Mesenteric fat pad (tissue), 1 donor: ENCODE measurements around the gene IGLL1. TPM values are rescaled to one million over a fixed set of nuclear protein-coding genes. Genes with fewer than 3 reads are reported as not detected.
A peak's percentile ranks its signal among the peaks of the same experiment; 100 is the strongest.
"Not testable (repeated sequence)": the region's sequence is repeated elsewhere in the genome, so short reads cannot be mapped to it uniquely, and the experiment has no call there.

Source experiments
- DNase-seq: peaks from one replicate; pipeline ENCODE4 v3.0.0-alpha.2; 2020; ENCODE audit warnings: low spot score
- total RNA-seq: library from RNA; stranded (reverse); fragmentation: NEBNext Ultra II Directional; extraction: Animal tissue kit (Norgen Biotek cat#: 25700); gene quantifications from one replicate; pipeline ENCODE4 v1.2.1, GENCODE V29; 2021
- donor health status: DM: yes; HTN: yes; CAD: no.

IGLL1 gene
- total RNA-seq, 1 donor from 2014 or later = not detected

- DNase-seq = not testable (repeated sequence)
Observed at GRCh38 chr22:23542391-23542790, 37.7 kb downstream of the IGLL1 start.

GRCh38 chr22:23541849-23542281 lies 38.2 kb downstream of the IGLL1 start:
- DNase-seq = not testable (repeated sequence)

GRCh38 chr22:23540837-23541236 lies 39.3 kb downstream of the IGLL1 start:
- not testable (repeated sequence) for DNase-seq

GRCh38 chr22:23539839-23540198 lies 40.3 kb downstream of the IGLL1 start:
- not testable (repeated sequence) for DNase-seq

- DNase-seq = peak; percentile 89
Observed at GRCh38 chr22:23539135-23539838, 40.8 kb downstream of the IGLL1 start.

DNA sequence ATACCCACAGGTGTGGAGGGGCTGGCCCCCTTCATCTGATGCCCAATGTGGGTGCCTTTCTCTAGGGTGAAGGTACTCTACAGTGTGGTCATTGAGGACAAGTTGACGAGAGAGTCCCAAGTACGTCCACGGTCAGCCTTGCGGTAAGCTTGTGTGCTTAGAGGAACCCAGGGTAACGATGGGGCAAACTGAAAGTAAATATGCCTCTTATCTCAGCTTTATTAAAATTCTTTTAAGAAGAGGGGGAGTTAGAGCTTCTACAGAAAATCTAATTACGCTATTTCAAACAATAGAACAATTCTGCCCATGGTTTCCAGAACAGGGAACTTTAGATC lies 41.4 kb downstream of the IGLL1 start:
- peak; percentile 64 for DNase-seq

GRCh38 chr22:23537830-23538695 lies 42.0 kb downstream of the IGLL1 start:
- peak; percentile 55 for DNase-seq

DNA sequence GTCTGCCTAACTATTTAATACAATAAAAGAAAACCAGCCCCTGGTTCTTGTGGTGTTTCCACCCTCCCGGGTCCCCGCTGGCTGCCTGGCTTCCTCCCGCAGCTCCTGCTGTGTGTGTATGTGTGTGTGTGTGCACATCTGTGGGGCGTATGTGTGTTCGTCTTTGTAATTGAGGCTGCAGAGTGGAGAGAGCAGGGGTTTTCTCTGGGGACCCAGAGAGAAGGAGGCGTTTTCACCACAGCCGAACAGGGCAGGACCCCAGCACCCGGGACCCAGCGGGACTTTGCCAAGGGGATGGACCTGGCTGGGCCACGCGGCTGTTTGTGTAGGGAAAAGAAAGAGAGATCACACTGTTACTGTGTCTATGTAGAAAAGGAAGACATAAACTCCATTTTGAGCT lies 42.7 kb downstream of the IGLL1 start:
- peak; percentile 67 for DNase-seq

DNA sequence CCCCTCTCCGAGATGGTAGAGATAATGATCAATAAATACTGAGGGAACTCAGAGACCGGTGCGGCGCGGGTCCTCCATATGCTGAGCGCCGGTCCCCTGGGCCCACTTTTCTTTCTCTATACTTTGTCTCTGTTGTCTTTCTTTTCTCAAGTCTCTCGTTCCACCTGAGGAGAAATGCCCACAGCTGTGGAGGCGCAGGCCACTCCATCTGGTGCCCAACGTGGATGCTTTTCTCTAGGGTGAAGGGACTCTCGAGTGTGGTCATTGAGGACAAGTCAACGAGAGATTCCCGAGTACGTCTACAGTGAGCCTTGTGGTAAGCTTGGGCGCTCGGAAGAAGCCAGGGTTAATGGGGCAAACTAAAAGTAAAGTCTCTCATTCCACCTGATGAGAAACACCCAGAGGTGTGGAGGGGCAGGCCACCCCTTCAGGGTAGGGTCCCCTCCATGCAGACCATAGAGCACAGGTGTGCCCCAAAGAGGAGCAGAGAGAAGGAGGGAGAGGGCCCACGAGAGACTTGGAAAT lies 43.2 kb downstream of the IGLL1 start:
- peak; percentile 77 for DNase-seq

GRCh38 chr22:23535790-23536661 lies 44.1 kb downstream of the IGLL1 start:
- DNase-seq = peak; percentile 37

GRCh38 chr22:23534851-23535717 lies 45.0 kb downstream of the IGLL1 start:
- DNase-seq = peak; percentile 81

DNA sequence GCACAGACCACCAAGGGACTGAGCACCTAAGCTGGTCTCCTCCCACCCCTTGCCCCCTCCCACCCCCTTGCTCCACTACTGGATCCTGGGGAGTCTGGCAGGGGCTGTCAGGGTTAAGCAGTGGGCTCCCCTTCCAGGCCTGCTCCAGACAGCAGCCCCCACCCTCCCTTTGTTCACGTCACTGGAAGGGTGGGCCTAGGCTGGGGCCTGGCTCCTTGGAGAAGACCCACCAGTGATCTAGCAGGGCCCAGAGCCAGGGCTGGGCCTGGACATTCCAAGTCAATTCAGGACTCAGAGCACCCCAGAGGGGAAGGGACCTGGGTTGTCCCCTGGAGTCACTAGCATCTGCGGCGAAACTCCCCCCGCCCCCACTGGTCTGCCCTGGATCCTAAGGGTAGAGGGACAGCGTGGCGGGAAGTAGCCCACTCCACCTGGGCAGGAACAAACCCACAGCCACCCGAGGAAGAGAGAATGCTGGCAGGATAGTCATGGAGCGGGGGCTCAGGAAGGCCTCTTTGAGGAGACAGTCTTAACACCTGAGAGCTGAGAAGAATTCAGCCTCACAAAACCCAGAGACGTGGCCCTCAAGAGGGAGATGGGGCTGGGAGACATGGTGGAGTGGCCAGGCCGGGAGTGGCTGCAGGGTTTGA lies 45.8 kb downstream of the IGLL1 start:
- DNase-seq = peak; percentile 73

DNA sequence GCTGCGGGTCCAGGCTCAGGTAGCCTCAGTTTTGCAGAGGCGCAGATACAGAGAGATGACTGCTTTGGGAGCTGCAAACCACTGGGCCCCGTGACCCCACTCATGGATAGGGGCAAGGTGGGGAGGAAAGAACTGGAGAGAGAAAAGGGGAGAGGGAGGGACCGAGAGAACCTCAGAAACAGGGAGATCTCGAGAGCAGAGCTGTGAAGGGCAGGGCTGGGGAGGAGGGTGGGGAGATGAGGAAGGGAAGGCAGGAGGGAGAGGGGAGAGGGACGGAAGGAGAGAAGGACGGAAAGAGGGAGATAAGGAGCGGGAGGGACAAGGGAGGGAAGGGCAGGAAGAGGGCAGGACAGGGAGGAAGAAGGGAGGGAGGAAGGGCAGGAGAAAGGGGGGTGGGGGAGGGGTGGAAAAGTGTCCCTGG lies 46.3 kb downstream of the IGLL1 start:
- DNase-seq = no peak

- DNase-seq = no peak
Observed at GRCh38 chr22:23533328-23533762, 46.7 kb downstream of the IGLL1 start.

GRCh38 chr22:23532731-23533130 lies 47.4 kb downstream of the IGLL1 start:
- no peak for DNase-seq

- DNase-seq = peak; percentile 81
Observed at GRCh38 chr22:23531966-23532705, 48.0 kb downstream of the IGLL1 start.

DNA sequence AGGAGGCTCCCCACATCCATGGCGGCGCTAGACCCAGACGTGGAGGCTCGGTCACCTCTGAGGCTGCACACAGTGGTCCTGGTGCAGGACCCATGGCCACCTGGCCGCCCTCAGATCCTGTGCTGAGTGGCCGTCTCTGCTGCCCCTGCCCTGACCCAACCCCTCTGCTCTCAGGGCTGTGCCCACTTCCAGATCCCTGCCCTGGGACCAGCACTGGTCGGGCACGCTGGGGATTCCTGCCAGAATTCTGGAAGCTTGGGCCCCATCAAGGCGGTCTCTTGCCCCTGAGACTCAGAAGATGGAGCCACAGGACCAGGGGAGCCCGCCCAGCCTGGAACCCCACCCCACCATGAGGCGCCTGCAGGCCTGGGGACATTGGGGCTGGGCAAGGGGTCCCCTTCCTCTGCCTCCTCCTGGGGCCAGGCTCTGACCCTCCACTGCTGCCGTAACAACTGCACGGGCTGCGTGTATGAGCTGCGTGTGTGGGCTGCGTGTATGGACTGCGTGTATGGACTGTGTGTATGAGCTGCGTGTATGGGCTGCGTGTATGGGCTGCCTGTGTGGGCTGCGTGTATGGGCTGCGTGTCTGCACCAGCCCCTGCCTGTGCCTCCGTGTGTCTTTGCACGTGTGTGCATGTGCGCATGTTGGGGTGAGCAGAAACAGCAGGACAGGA lies 48.7 kb downstream of the IGLL1 start:
- DNase-seq = peak; percentile 37

GRCh38 chr22:23530766-23531282 lies 49.3 kb downstream of the IGLL1 start:
- peak; percentile 33 for DNase-seq
